ENCODE measurements around the gene ZNF121. TPM values are rescaled to one million over a fixed set of nuclear protein-coding genes. Genes with fewer than 3 reads are reported as not detected.

The ZNF121 gene
- total RNA-seq, 1 donor from 2014 or later: 57.0 TPM

- peaks cover 45% of the 10 kb centered on the region for H3K36me3 Mint-ChIP-seq (ENCODE audit: low read depth)
- peaks cover 3% of the 10 kb centered on the region for H3K27me3 Mint-ChIP-seq
- CTCF ChIA-PET: no interaction called here
- ATAC-seq (ENCODE audit: low read depth): no peak
- POLR2A ChIA-PET: interaction anchor here (1.1 to 1.3 kb wide), 3 partner anchors 148 to 214 kb away, joined by 3 to 10 read pairs (median 5); partner anchors contain the start of genes FBXL12, PIN1 and ZNF846
- peak overlapping the region; percentile 98 for H3K27ac Mint-ChIP-seq
- DNase-seq: no peak
- peaks cover 19% of the 10 kb centered on the region for H3K4me1 Mint-ChIP-seq
- peak overlapping the region; percentile 96 for H3K4me3 Mint-ChIP-seq
- intact Hi-C loops (cut with micrococcal nuclease): loop anchor here (1.0 to 10.0 kb wide), 11 partner anchors 36 to 484 kb away; partner anchors contain the start of genes FBXL12, ZNF121, ZNF317 and ZNF426
- TF ChIP-seq CTCF (IDR thresholded peaks at IDR 0.05): no peak
- peaks cover 3% of the 10 kb centered on the region for H3K9me3 Mint-ChIP-seq
Measured at GRCh38 chr19:9620842-9621155, 36.5 kb upstream of the ZNF121 start.

GRCh38 chr19:9615844-9616243, 31.5 kb upstream of the ZNF121 start:
- peaks cover 82% of the 10 kb centered on the region for H3K36me3 Mint-ChIP-seq (ENCODE audit: low read depth)
- DNase-seq: no peak
- CTCF ChIA-PET: no interaction called here

GRCh38 chr19:9610484-9611113, 26.3 kb upstream of the ZNF121 start:
- intact Hi-C loops (cut with micrococcal nuclease): no loop called here
- H3K4me1 Mint-ChIP-seq: no peaks in the 10 kb centered on the region
- peaks cover 22% of the 10 kb centered on the region for H3K9me3 Mint-ChIP-seq
- no peak overlapping the region for H3K27ac Mint-ChIP-seq
- DNase-seq: no peak
- POLR2A ChIA-PET: no interaction called here
- TF ChIP-seq CTCF (IDR thresholded peaks at IDR 0.05): no peak
- H3K36me3 Mint-ChIP-seq (ENCODE audit: low read depth): peaks cover 83% of the 10 kb centered on the region
- CTCF ChIA-PET: no interaction called here
- no peak for ATAC-seq (ENCODE audit: low read depth)
- H3K4me3 Mint-ChIP-seq: no peak overlapping the region
- no peaks in the 10 kb centered on the region for H3K27me3 Mint-ChIP-seq

More at GRCh38 chr19:9615844-9616243, 31.5 kb upstream of the ZNF121 start:
- H3K9me3 Mint-ChIP-seq: peaks cover 3% of the 10 kb centered on the region
- H3K27me3 Mint-ChIP-seq: no peaks in the 10 kb centered on the region
- intact Hi-C loops (cut with micrococcal nuclease): no loop called here
- POLR2A ChIA-PET: interaction anchor here (0.7 kb wide), 1 partner anchor 190 kb away, joined by 3 read pairs; no protein-coding TSS in a partner anchor
- no peak for ATAC-seq (ENCODE audit: low read depth)
- no peak for TF ChIP-seq CTCF (IDR thresholded peaks at IDR 0.05)
- no peak overlapping the region for H3K27ac Mint-ChIP-seq
- peaks cover 5% of the 10 kb centered on the region for H3K4me1 Mint-ChIP-seq
- H3K4me3 Mint-ChIP-seq: no peak overlapping the region

GRCh38 chr19:9608912-9609311, 24.6 kb upstream of the ZNF121 start:
- DNase-seq (no peak), ATAC-seq (ENCODE audit: low read depth) (no peak)
- ChIA-PET CTCF (no interaction called here), POLR2A (no interaction called here)
- TF ChIP-seq CTCF (IDR thresholded peaks at IDR 0.05): no peak
- H3K27me3 Mint-ChIP-seq: no peaks in the 10 kb centered on the region
- no peak overlapping the region for H3K27ac Mint-ChIP-seq
- H3K4me1 Mint-ChIP-seq: no peaks in the 10 kb centered on the region
- H3K9me3 Mint-ChIP-seq: peaks cover 22% of the 10 kb centered on the region
- H3K4me3 Mint-ChIP-seq: no peak overlapping the region
- intact Hi-C loops (cut with micrococcal nuclease): no loop called here
- H3K36me3 Mint-ChIP-seq (ENCODE audit: low read depth): peaks cover 68% of the 10 kb centered on the region

- peaks cover 2% of the 10 kb centered on the region for H3K36me3 Mint-ChIP-seq (ENCODE audit: low read depth)
- H3K27ac Mint-ChIP-seq: no peak overlapping the region
- DNase-seq (no peak), ATAC-seq (ENCODE audit: low read depth) (no peak)
- no peak overlapping the region for H3K4me3 Mint-ChIP-seq
- TF ChIP-seq CTCF (IDR thresholded peaks at IDR 0.05): no peak
- intact Hi-C loops (cut with micrococcal nuclease): no loop called here
- ChIA-PET POLR2A (no interaction called here), CTCF (no interaction called here)
- H3K4me1 Mint-ChIP-seq: no peaks in the 10 kb centered on the region
- peaks cover 8% of the 10 kb centered on the region for H3K9me3 Mint-ChIP-seq
- H3K27me3 Mint-ChIP-seq: peaks cover 8% of the 10 kb centered on the region
Measured at GRCh38 chr19:9597027-9597426, 12.7 kb upstream of the ZNF121 start.

All from activated B cell treated with CpG ODN at 0.5 μM for 24 hours (primary cell).